Measurements from ENCODE around the gene SLC25A46.
A peak's percentile ranks its signal among the peaks of the same experiment; 100 is the strongest.

SLC25A46 gene

DNA sequence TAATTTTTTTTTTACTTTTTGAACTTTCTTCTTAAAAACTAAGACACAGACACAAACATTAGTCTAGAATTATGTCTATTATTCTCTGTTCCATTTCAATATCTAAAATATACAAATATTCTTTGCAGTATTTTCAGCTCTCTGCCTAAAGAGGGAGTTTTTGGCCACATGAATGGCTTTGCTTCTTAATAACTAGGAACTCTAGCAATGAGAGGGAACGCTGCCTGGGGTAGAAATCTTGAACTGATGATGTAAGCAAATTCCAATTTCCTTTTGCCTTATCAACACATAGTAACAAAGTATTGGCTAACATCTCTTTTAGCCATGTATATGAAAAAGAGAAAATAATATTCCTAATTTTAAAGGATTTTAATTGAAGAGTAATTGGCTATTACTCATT lies 51.9 kb downstream of the SLC25A46 start:
- TF ChIP-seq ZFP3 (CRISPR knock-in tag; IDR thresholded peaks at IDR 0.05) (no peak), PPARA (CRISPR knock-in tag; IDR thresholded peaks at IDR 0.05; ENCODE audit: borderline replicate concordance) (no peak), GLIS3 (CRISPR knock-in tag; IDR thresholded peaks at IDR 0.05) (no peak), ZNF70 (CRISPR knock-in tag; IDR thresholded peaks at IDR 0.05) (no peak), CSDC2 (CRISPR knock-in tag; IDR thresholded peaks at IDR 0.05) (no peak), ZNF565 (CRISPR knock-in tag; conservative IDR thresholded peaks at IDR 0.05; ENCODE audit: low read depth) (no peak), SNAI2 (CRISPR knock-in tag; IDR thresholded peaks at IDR 0.05) (no peak), ISL1 (CRISPR knock-in tag; IDR thresholded peaks at IDR 0.05) (no peak), ESRRG (CRISPR knock-in tag; IDR thresholded peaks at IDR 0.05) (no peak)
- TF ChIP-seq, protein P1, sequence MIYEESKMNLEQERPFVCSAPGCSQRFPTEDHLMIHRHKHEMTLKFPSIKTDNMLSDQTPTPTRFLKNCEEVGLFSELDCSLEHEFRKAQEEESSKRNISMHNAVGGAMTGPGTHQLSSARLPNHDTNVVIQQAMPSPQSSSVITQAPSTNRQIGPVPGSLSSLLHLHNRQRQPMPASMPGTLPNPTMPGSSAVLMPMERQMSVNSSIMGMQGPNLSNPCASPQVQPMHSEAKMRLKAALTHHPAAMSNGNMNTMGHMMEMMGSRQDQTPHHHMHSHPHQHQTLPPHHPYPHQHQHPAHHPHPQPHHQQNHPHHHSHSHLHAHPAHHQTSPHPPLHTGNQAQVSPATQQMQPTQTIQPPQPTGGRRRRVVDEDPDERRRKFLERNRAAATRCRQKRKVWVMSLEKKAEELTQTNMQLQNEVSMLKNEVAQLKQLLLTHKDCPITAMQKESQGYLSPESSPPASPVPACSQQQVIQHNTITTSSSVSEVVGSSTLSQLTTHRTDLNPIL (CRISPR knock-in tag; IDR thresholded peaks at IDR 0.05; ENCODE audit: low read depth), result no peak
- TF ChIP-seq, protein P2, sequence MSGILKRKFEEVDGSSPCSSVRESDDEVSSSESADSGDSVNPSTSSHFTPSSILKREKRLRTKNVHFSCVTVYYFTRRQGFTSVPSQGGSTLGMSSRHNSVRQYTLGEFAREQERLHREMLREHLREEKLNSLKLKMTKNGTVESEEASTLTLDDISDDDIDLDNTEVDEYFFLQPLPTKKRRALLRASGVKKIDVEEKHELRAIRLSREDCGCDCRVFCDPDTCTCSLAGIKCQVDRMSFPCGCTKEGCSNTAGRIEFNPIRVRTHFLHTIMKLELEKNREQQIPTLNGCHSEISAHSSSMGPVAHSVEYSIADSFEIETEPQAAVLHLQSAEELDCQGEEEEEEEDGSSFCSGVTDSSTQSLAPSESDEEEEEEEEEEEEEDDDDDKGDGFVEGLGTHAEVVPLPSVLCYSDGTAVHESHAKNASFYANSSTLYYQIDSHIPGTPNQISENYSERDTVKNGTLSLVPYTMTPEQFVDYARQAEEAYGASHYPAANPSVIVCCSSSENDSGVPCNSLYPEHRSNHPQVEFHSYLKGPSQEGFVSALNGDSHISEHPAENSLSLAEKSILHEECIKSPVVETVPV (CRISPR knock-in tag; IDR thresholded peaks at IDR 0.05), result no peak
- TF ChIP-seq, protein P3, sequence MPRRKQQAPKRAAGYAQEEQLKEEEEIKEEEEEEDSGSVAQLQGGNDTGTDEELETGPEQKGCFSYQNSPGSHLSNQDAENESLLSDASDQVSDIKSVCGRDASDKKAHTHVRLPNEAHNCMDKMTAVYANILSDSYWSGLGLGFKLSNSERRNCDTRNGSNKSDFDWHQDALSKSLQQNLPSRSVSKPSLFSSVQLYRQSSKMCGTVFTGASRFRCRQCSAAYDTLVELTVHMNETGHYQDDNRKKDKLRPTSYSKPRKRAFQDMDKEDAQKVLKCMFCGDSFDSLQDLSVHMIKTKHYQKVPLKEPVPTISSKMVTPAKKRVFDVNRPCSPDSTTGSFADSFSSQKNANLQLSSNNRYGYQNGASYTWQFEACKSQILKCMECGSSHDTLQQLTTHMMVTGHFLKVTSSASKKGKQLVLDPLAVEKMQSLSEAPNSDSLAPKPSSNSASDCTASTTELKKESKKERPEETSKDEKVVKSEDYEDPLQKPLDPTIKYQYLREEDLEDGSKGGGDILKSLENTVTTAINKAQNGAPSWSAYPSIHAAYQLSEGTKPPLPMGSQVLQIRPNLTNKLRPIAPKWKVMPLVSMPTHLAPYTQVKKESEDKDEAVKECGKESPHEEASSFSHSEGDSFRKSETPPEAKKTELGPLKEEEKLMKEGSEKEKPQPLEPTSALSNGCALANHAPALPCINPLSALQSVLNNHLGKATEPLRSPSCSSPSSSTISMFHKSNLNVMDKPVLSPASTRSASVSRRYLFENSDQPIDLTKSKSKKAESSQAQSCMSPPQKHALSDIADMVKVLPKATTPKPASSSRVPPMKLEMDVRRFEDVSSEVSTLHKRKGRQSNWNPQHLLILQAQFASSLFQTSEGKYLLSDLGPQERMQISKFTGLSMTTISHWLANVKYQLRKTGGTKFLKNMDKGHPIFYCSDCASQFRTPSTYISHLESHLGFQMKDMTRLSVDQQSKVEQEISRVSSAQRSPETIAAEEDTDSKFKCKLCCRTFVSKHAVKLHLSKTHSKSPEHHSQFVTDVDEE (CRISPR knock-in tag; IDR thresholded peaks at IDR 0.05), result no peak
- TF ChIP-seq, protein P4, sequence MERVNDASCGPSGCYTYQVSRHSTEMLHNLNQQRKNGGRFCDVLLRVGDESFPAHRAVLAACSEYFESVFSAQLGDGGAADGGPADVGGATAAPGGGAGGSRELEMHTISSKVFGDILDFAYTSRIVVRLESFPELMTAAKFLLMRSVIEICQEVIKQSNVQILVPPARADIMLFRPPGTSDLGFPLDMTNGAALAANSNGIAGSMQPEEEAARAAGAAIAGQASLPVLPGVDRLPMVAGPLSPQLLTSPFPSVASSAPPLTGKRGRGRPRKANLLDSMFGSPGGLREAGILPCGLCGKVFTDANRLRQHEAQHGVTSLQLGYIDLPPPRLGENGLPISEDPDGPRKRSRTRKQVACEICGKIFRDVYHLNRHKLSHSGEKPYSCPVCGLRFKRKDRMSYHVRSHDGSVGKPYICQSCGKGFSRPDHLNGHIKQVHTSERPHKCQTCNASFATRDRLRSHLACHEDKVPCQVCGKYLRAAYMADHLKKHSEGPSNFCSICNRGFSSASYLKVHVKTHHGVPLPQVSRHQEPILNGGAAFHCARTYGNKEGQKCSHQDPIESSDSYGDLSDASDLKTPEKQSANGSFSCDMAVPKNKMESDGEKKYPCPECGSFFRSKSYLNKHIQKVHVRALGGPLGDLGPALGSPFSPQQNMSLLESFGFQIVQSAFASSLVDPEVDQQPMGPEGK (CRISPR knock-in tag; IDR thresholded peaks at IDR 0.05; ENCODE audit: borderline replicate concordance), result no peak
- TF ChIP-seq, protein P5, sequence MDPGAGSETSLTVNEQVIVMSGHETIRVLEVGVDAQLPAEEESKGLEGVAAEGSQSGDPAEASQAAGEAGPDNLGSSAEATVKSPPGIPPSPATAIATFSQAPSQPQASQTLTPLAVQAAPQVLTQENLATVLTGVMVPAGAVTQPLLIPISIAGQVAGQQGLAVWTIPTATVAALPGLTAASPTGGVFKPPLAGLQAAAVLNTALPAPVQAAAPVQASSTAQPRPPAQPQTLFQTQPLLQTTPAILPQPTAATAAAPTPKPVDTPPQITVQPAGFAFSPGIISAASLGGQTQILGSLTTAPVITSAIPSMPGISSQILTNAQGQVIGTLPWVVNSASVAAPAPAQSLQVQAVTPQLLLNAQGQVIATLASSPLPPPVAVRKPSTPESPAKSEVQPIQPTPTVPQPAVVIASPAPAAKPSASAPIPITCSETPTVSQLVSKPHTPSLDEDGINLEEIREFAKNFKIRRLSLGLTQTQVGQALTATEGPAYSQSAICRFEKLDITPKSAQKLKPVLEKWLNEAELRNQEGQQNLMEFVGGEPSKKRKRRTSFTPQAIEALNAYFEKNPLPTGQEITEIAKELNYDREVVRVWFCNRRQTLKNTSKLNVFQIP (CRISPR knock-in tag; IDR thresholded peaks at IDR 0.05; ENCODE audit: borderline replicate concordance, low read depth), result no peak
- ATAC-seq, result peak; percentile 68

DNA sequence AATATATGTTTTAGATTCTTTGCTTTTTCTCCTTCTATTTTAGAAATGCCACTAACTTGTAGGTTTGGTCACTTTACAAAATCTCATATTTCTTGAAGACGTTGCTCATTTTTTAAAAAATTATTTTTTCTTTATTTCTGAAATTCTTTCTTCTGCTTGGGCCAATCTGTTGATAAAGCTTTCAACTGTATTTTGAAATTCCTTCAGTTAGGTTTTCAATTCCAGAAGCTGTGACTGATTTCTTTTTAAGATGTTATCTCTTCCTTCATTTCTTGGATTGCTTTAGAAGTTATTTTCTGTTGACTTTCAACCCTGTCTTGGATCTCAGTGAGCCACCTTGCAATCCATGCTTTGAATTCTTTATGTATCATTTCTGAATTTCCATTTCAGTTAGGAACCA lies 64.2 kb downstream of the SLC25A46 start:
- ATAC-seq, result no peak
- no peak for TF ChIP-seq TOX (CRISPR knock-in tag; IDR thresholded peaks at IDR 0.05; ENCODE audit: borderline replicate concordance)
- TF ChIP-seq, protein P1 (CRISPR knock-in tag; IDR thresholded peaks at IDR 0.05; ENCODE audit: low read depth), result no peak
- TF ChIP-seq ZFP30 (CRISPR knock-in tag; IDR thresholded peaks at IDR 0.05), result no peak
- TF ChIP-seq BACH2 (CRISPR knock-in tag; IDR thresholded peaks at IDR 0.05; ENCODE audit: borderline replicate concordance), result no peak
- TF ChIP-seq GLIS3 (CRISPR knock-in tag; IDR thresholded peaks at IDR 0.05), result no peak
- TF ChIP-seq TCF4 (CRISPR knock-in tag; IDR thresholded peaks at IDR 0.05; ENCODE audit: borderline replicate concordance), result no peak
- TF ChIP-seq RARB (CRISPR knock-in tag; IDR thresholded peaks at IDR 0.05), result no peak
- no peak for TF ChIP-seq ARNTL (CRISPR knock-in tag; IDR thresholded peaks at IDR 0.05; ENCODE audit: borderline replicate concordance, low read depth)
- TF ChIP-seq ZNF8 (CRISPR knock-in tag; IDR thresholded peaks at IDR 0.05), result no peak
- no peak for TF ChIP-seq CSDC2 (CRISPR knock-in tag; IDR thresholded peaks at IDR 0.05)
- TF ChIP-seq, protein P3 (CRISPR knock-in tag; IDR thresholded peaks at IDR 0.05), result no peak
- TF ChIP-seq, protein P5 (CRISPR knock-in tag; IDR thresholded peaks at IDR 0.05; ENCODE audit: borderline replicate concordance, low read depth), result no peak
- no peak for TF ChIP-seq PPARA (CRISPR knock-in tag; IDR thresholded peaks at IDR 0.05; ENCODE audit: borderline replicate concordance)
- no peak for TF ChIP-seq ZNF70 (CRISPR knock-in tag; IDR thresholded peaks at IDR 0.05)
- no peak for TF ChIP-seq ZC3H10 (CRISPR knock-in tag; IDR thresholded peaks at IDR 0.05)

Data from SK-N-SH treated with all-trans-retinoic acid at 6 μM for 48 hours (cell line).